Calu3 (cell line): ENCODE data around the gene ARL11. TPM values are rescaled to one million over a fixed set of nuclear protein-coding genes. Genes with fewer than 3 reads are reported as not detected.

Experiments used
- BruUV-seq: library from RNA; stranded (reverse); fragments of 400-500 nt; replicated peaks from 2 replicates; lab custom pipeline; 2021; lab: Mats Ljungman, UMichigan
- CTCF ChIA-PET: fragments of 300-600 bp; sonication (Branson Sonifier 250); formaldehyde crosslinking; loops from one replicate; lab custom pipeline; 2022; ENCODE audit warnings: antibody characterized with exemption; lab: Charles Lee
- DNase-seq: peaks from one replicate; pipeline ENCODE4 v3.0.0; 2022
- H3K27ac Mint-ChIP-seq: one replicate; pipeline ENCODE4 v1.8.0; 2022; ENCODE audit warnings: mixed read lengths; ENCODE audit not compliant: unreplicated experiment
- H3K27me3 Mint-ChIP-seq: one replicate; pipeline ENCODE4 v1.8.0; 2022; ENCODE audit warnings: mixed read lengths; ENCODE audit not compliant: unreplicated experiment
- H3K36me3 Mint-ChIP-seq: one replicate; pipeline ENCODE4 v1.8.0; 2022; ENCODE audit warnings: mild to moderate bottlenecking, moderate library complexity, mixed read lengths; ENCODE audit not compliant: insufficient read depth, unreplicated experiment
- H3K4me1 Mint-ChIP-seq: one replicate; pipeline ENCODE4 v1.8.0; 2022; ENCODE audit warnings: mild to moderate bottlenecking, low read depth, mixed read lengths; ENCODE audit not compliant: unreplicated experiment
- H3K4me3 Mint-ChIP-seq: one replicate; pipeline ENCODE4 v1.8.0; 2022; ENCODE audit warnings: mild to moderate bottlenecking, low read depth, moderate library complexity, mixed read lengths; ENCODE audit not compliant: unreplicated experiment
- H3K9me3 Mint-ChIP-seq: one replicate; pipeline ENCODE4 v1.8.0; 2022; ENCODE audit warnings: low read depth, mixed read lengths; ENCODE audit not compliant: unreplicated experiment
- CTCF ChIP-seq: fragments of 200-600 bp; IDR thresholded peaks from one replicate; pipeline ENCODE4 v1.8.0; 2022; ENCODE audit warnings: antibody characterized with exemption; ENCODE audit not compliant: unreplicated experiment
- intact Hi-C: fragments of 100-400 bp; cut with micrococcal nuclease; formaldehyde crosslinking; loops from one replicate; pipeline ENCODE4 v1.10.0; 2022; ENCODE audit not compliant: unreplicated experiment
- total RNA-seq: library from RNA; stranded (reverse); gene quantifications from 2 replicates; pipeline ENCODE4 v1.2.3, GENCODE V29; 2022

Gene ARL11
- total RNA-seq, 1 experiment from 2014 or later = not detected

- intact Hi-C loops = no loop called here
- CTCF ChIA-PET = interaction anchor here (0.6 kb wide), 1 partner anchor 33 kb away, joined by 3 read pairs; no protein-coding TSS in a partner anchor
- no peak overlapping the region for H3K4me3 Mint-ChIP-seq
- TF ChIP-seq CTCF = no peak
- H3K36me3 Mint-ChIP-seq = no peaks in the 10 kb centered on the region
- no TSS peak for BruUV-seq
- no peaks in the 10 kb centered on the region for H3K9me3 Mint-ChIP-seq
- no peaks in the 10 kb centered on the region for H3K27me3 Mint-ChIP-seq
- no peak for DNase-seq
- H3K4me1 Mint-ChIP-seq = no peaks in the 10 kb centered on the region
- no peak overlapping the region for H3K27ac Mint-ChIP-seq
Observed at GRCh38 chr13:49641801-49642291, 13.5 kb downstream of the ARL11 start.

GRCh38 chr13:49643035-49643646 lies 14.8 kb downstream of the ARL11 start:
- CTCF ChIA-PET = no interaction called here
- no peak overlapping the region for H3K27ac Mint-ChIP-seq
- no peak overlapping the region for H3K4me3 Mint-ChIP-seq
- no peaks in the 10 kb centered on the region for H3K4me1 Mint-ChIP-seq
- H3K36me3 Mint-ChIP-seq = no peaks in the 10 kb centered on the region
- no peaks in the 10 kb centered on the region for H3K9me3 Mint-ChIP-seq
- intact Hi-C loops = no loop called here
- no TSS peak for BruUV-seq
- no peaks in the 10 kb centered on the region for H3K27me3 Mint-ChIP-seq
- TF ChIP-seq CTCF = no peak
- DNase-seq = no peak

- Mint-ChIP-seq H3K36me3 (no peaks in the 10 kb centered on the region), H3K4me3 (no peak overlapping the region), H3K4me1 (no peaks in the 10 kb centered on the region), H3K27ac (no peak overlapping the region), H3K27me3 (no peaks in the 10 kb centered on the region), H3K9me3 (no peaks in the 10 kb centered on the region)
- no peak for DNase-seq
- no peak for TF ChIP-seq CTCF
- BruUV-seq = no TSS peak
- CTCF ChIA-PET = no interaction called here
- intact Hi-C loops = loop anchor here (5.0 kb wide), 1 partner anchor 202 kb away; no protein-coding TSS in a partner anchor
Observed at GRCh38 chr13:49645451-49645850, 17.1 kb downstream of the ARL11 start.

- Mint-ChIP-seq H3K4me1 (no peaks in the 10 kb centered on the region), H3K27me3 (no peaks in the 10 kb centered on the region), H3K4me3 (no peak overlapping the region), H3K27ac (no peak overlapping the region), H3K36me3 (no peaks in the 10 kb centered on the region), H3K9me3 (no peaks in the 10 kb centered on the region)
- no peak for DNase-seq
- CTCF ChIA-PET = no interaction called here
- no peak for TF ChIP-seq CTCF
- no TSS peak for BruUV-seq
- intact Hi-C loops = loop anchor here (5.0 kb wide), 1 partner anchor 201 kb away; no protein-coding TSS in a partner anchor
Observed at GRCh38 chr13:49646688-49647087, 18.4 kb downstream of the ARL11 start.
